ENCODE results near the gene CCDC47.
"Not testable (repeated sequence)": the region's sequence is repeated elsewhere in the genome, so short reads cannot be mapped to it uniquely, and the experiment has no call there.

Gene CCDC47

GRCh38 chr17:63735691-63736090 is 37.7 kb downstream of the CCDC47 start:
- no peak for DNase-seq (ENCODE audit: low spot score)

- no peak for DNase-seq (ENCODE audit: low spot score)
Measured at GRCh38 chr17:63722403-63722802, 51.0 kb downstream of the CCDC47 start.

- DNase-seq (ENCODE audit: low spot score): not testable (repeated sequence)
Measured at GRCh38 chr17:63720194-63720593, 53.2 kb downstream of the CCDC47 start.

GRCh38 chr17:63718988-63719387 is 54.4 kb downstream of the CCDC47 start:
- DNase-seq (ENCODE audit: low spot score): no peak

GRCh38 chr17:63716426-63716825 is 57.0 kb downstream of the CCDC47 start:
- DNase-seq (ENCODE audit: low spot score): no peak

GRCh38 chr17:63714550-63715277 is 58.7 kb downstream of the CCDC47 start:
- no peak for DNase-seq (ENCODE audit: low spot score)

- no peak for DNase-seq (ENCODE audit: low spot score)
Measured at GRCh38 chr17:63709110-63709509, 64.3 kb downstream of the CCDC47 start.

- DNase-seq (ENCODE audit: low spot score): no peak
Measured at GRCh38 chr17:63707151-63707550, 66.2 kb downstream of the CCDC47 start.

GRCh38 chr17:63706336-63707082 is 66.9 kb downstream of the CCDC47 start:
- no peak for DNase-seq (ENCODE audit: low spot score)

GRCh38 chr17:63705657-63706056 is 67.7 kb downstream of the CCDC47 start:
- DNase-seq (ENCODE audit: low spot score): no peak

- no peak for DNase-seq (ENCODE audit: low spot score)
Measured at GRCh38 chr17:63704836-63705235, 68.6 kb downstream of the CCDC47 start.

GRCh38 chr17:63704259-63704576 is 69.2 kb downstream of the CCDC47 start:
- DNase-seq (ENCODE audit: low spot score): no peak

- no peak for DNase-seq (ENCODE audit: low spot score)
Measured at GRCh38 chr17:63703556-63704258, 69.7 kb downstream of the CCDC47 start.

GRCh38 chr17:63703029-63703428 is 70.4 kb downstream of the CCDC47 start:
- no peak for DNase-seq (ENCODE audit: low spot score)

- DNase-seq (ENCODE audit: low spot score): no peak
Measured at GRCh38 chr17:63702721-63703015, 70.7 kb downstream of the CCDC47 start.

- DNase-seq (ENCODE audit: low spot score): no peak
Measured at GRCh38 chr17:63701868-63702720, 71.3 kb downstream of the CCDC47 start.

GRCh38 chr17:63701456-63701820 is 72.0 kb downstream of the CCDC47 start:
- DNase-seq (ENCODE audit: low spot score): no peak

GRCh38 chr17:63700528-63701455 is 72.6 kb downstream of the CCDC47 start:
- DNase-seq (ENCODE audit: low spot score): no peak

GRCh38 chr17:63699638-63700527 is 73.5 kb downstream of the CCDC47 start, which contains the start of gene LIMD2:
Gene LIMD2, minus strand, starts transcription at chr17:63700125. Its CDS starts 827 bp downstream, at chr17:63699298.
- DNase-seq (ENCODE audit: low spot score): no peak

All from cerebellar cortex (tissue), 1 donor.